Hepatocyte (in vitro differentiated cells): ENCODE data around the gene TSPAN9. TPM values are rescaled to one million over a fixed set of nuclear protein-coding genes. Genes with fewer than 3 reads are reported as not detected.

Source experiments
- DNase-seq: peaks from one replicate; pipeline ENCODE4 v3.0.0-alpha.2; 2016; ENCODE audit warnings: low spot score
- H2AFZ ChIP-seq: fragments of 200-600 bp; sonication (generic); 2 replicates; pipeline ENCODE4 v1.6.0; 2016; ENCODE audit warnings: antibody characterized with exemption, mild to moderate bottlenecking
- H3K27ac ChIP-seq: fragments of 200-600 bp; sonication (generic); 2 replicates; pipeline ENCODE4 v1.5.1; 2016; ENCODE audit warnings: mild to moderate bottlenecking
- H3K27me3 ChIP-seq: fragments of 200-600 bp; sonication (generic); 2 replicates; pipeline ENCODE4 v1.6.1; 2016
- H3K36me3 ChIP-seq: fragments of 200-600 bp; sonication (generic); replicated peaks from 2 replicates; pipeline ENCODE4 v1.5.1; 2016; ENCODE audit warnings: low read depth; ENCODE audit not compliant: insufficient read depth
- H3K4me1 ChIP-seq: fragments of 200-600 bp; sonication (generic); 2 replicates; pipeline ENCODE4 v1.5.1; 2016; ENCODE audit warnings: mild to moderate bottlenecking, moderate library complexity; ENCODE audit not compliant: insufficient read depth
- H3K4me2 ChIP-seq: fragments of 200-600 bp; sonication (generic); 2 replicates; pipeline ENCODE4 v1.6.0; 2016
- H3K4me3 ChIP-seq: fragments of 200-600 bp; sonication (generic); 2 replicates; pipeline ENCODE4 v1.5.1; 2016; ENCODE audit warnings: mild to moderate bottlenecking
- H3K79me2 ChIP-seq: fragments of 200-600 bp; sonication (generic); 2 replicates; pipeline ENCODE4 v1.6.0; 2017; ENCODE audit warnings: mild to moderate bottlenecking
- H3K9me2 ChIP-seq: fragments of 200-600 bp; sonication (generic); replicated peaks from 2 replicates; pipeline ENCODE4 v1.6.0; 2017; ENCODE audit warnings: mild to moderate bottlenecking; ENCODE audit not compliant: insufficient read depth
- H3K9me3 ChIP-seq: fragments of 200-600 bp; sonication (generic); 2 replicates; pipeline ENCODE4 v1.5.1; 2016; ENCODE audit warnings: low read depth, mild to moderate bottlenecking
- H4K20me1 ChIP-seq: fragments of 200-600 bp; sonication (generic); 2 replicates; pipeline ENCODE4 v1.6.0; 2016; ENCODE audit warnings: mild to moderate bottlenecking; ENCODE audit not compliant: insufficient read depth, poor library complexity, severe bottlenecking
- CTCF ChIP-seq: fragments of 200-600 bp; sonication (generic); IDR thresholded peaks from 2 replicates; pipeline ENCODE4 v1.5.1; 2016; ENCODE audit warnings: antibody characterized with exemption, mild to moderate bottlenecking; ENCODE audit not compliant: poor library complexity
- EZH2 ChIP-seq: fragments of 200-600 bp; sonication (generic); IDR thresholded peaks from 2 replicates; pipeline ENCODE4 v1.6.1; 2016; ENCODE audit warnings: antibody characterized with exemption, mild to moderate bottlenecking, borderline replicate concordance
- EZH2phosphoT487 ChIP-seq: fragments of 200-600 bp; sonication (generic); IDR thresholded peaks from one replicate; pipeline ENCODE4 v1.6.1; 2018; ENCODE audit warnings: antibody characterized with exemption, mild to moderate bottlenecking, low read depth, moderate library complexity; ENCODE audit not compliant: unreplicated experiment, severe bottlenecking
- WGBS: methylation state at CpG from one replicate; pipeline ENCODE4 v1.1.6; 2016; ENCODE audit warnings: low lambda C conversion rate; ENCODE audit errors: missing lambda C conversion rate; 5-methylcytosine and 5-hydroxymethylcytosine counted together
- polyA plus RNA-seq: library from polyadenylated mRNA; unstranded; fragments of >200 nt; fragmentation: Nextera tagmentation; extraction: Ambion mirVana; gene quantifications from 2 replicates; pipeline ENCODE4 v1.2.1, GENCODE V29; 2016
- total RNA-seq: library from RNA; depleted of rRNA; stranded (reverse); fragments of >200 nt; gene quantifications from 2 replicates; pipeline ENCODE4 v1.2.3, GENCODE V29; 2014

The TSPAN9 gene
- total and polyA plus RNA-seq, 2 experiments from 2014 or later = 16.6 to 38.6 TPM

GRCh38 chr12:3265406-3265805 is 188.2 kb downstream of the TSPAN9 start:
- 93% methylated on average over 8 of the region's 8 CpGs for WGBS

GRCh38 chr12:3266638-3267037 is 189.5 kb downstream of the TSPAN9 start:
- Histone ChIP-seq H3K27me3 (no peaks in the 10 kb centered on the region), H3K79me2 (no peaks in the 10 kb centered on the region), H3K4me2 (no peak overlapping the region), H3K27ac (no peak overlapping the region), H3K9me2 (no peaks in the 10 kb centered on the region), H2AFZ (no peak overlapping the region), H3K4me3 (no peak overlapping the region), H4K20me1 (no peaks in the 10 kb centered on the region), H3K4me1 (no peaks in the 10 kb centered on the region), H3K9me3 (no peaks in the 10 kb centered on the region), H3K36me3 (no peaks in the 10 kb centered on the region)
- TF ChIP-seq CTCF (no peak), EZH2phosphoT487 (no peak), EZH2 (no peak)
- DNase-seq = no peak
- WGBS = 92% methylated on average over 8 of the region's 8 CpGs

More at GRCh38 chr12:3265406-3265805, 188.2 kb downstream of the TSPAN9 start:
- H3K4me3 ChIP-seq = no peak overlapping the region
- no peak overlapping the region for H3K4me2 ChIP-seq
- no peaks in the 10 kb centered on the region for H3K79me2 ChIP-seq
- H3K36me3 ChIP-seq = no peaks in the 10 kb centered on the region
- no peaks in the 10 kb centered on the region for H3K9me3 ChIP-seq
- no peaks in the 10 kb centered on the region for H4K20me1 ChIP-seq
- no peaks in the 10 kb centered on the region for H3K9me2 ChIP-seq
- TF ChIP-seq CTCF = no peak
- no peak for TF ChIP-seq EZH2
- no peak for TF ChIP-seq EZH2phosphoT487
- no peak overlapping the region for H2AFZ ChIP-seq
- H3K4me1 ChIP-seq = no peaks in the 10 kb centered on the region
- no peak overlapping the region for H3K27ac ChIP-seq
- no peaks in the 10 kb centered on the region for H3K27me3 ChIP-seq
- DNase-seq = no peak

- no peak for DNase-seq
- no peaks in the 10 kb centered on the region for H4K20me1 ChIP-seq
- H3K4me1 ChIP-seq = no peaks in the 10 kb centered on the region
- H2AFZ ChIP-seq = no peak overlapping the region
- no peak overlapping the region for H3K4me2 ChIP-seq
- H3K27ac ChIP-seq = no peak overlapping the region
- no peaks in the 10 kb centered on the region for H3K79me2 ChIP-seq
- no peak for TF ChIP-seq EZH2phosphoT487
- no peak for TF ChIP-seq EZH2
- no peaks in the 10 kb centered on the region for H3K9me3 ChIP-seq
- no peaks in the 10 kb centered on the region for H3K27me3 ChIP-seq
- 88% methylated on average over 11 of the region's 11 CpGs for WGBS
- H3K36me3 ChIP-seq = no peaks in the 10 kb centered on the region
- no peak overlapping the region for H3K4me3 ChIP-seq
- H3K9me2 ChIP-seq = no peaks in the 10 kb centered on the region
These were observed 190.5 kb downstream of the TSPAN9 start for GRCh38 chr12:3267690-3268089.

- Histone ChIP-seq H4K20me1 (no peaks in the 10 kb centered on the region), H3K27me3 (no peaks in the 10 kb centered on the region), H3K27ac (no peak overlapping the region), H3K79me2 (no peaks in the 10 kb centered on the region), H3K9me2 (no peaks in the 10 kb centered on the region), H2AFZ (no peak overlapping the region), H3K4me1 (no peaks in the 10 kb centered on the region), H3K4me3 (no peak overlapping the region), H3K9me3 (no peaks in the 10 kb centered on the region), H3K36me3 (no peaks in the 10 kb centered on the region), H3K4me2 (no peak overlapping the region)
- no peak for DNase-seq
- TF ChIP-seq EZH2phosphoT487 = no peak
- 84% methylated on average over 11 of the region's 11 CpGs for WGBS
These were observed 192.4 kb downstream of the TSPAN9 start for GRCh38 chr12:3269594-3269993.
